ENCODE results near the gene SRMS. TPM values are rescaled to one million over a fixed set of nuclear protein-coding genes. Genes with fewer than 3 reads are reported as not detected.

SRMS gene
- total and polyA plus RNA-seq, 7 donors: 0.19 to 2.4 TPM; not detected in 5

DNA sequence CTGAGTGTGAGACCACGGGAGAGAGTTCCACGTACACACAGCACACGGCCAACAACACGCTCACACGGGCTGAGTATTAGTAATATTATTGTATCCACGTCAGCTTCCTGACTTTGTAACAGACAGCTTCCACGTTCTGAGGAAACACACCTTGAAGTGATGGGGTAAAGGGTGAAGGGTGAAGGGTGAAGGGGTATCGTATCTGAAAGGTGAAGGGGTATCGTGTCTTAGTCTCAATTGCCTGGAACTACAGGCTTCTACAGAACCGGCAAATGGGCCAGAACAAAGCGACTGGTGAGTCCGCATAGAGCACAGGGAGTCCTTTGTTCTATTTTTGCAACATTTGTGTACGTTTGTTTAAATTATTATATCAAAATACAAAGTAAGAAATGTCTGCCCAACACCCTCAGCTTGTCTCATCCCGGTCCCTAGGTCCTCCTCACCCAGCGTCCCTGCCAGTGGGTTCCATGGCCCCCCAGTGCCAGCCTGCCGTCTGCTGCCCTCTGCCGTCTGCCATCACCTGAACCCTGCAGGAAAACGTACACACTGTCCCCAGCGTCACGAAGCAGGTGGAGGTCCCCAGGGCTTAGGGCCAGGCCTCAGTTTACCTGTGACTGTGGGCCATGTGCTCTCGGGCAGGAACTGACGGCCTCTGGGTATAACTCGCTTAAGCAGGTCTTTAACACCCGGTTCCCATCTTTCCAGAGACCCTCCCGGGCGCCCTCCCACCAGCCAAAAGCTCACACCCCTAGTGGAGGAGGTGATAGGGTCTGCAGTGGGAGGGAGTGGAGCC lies 30.9 kb upstream of the SRMS start:
- no peaks in the 10 kb centered on the region for H3K27me3 ChIP-seq
- DNase-seq: no peak
- no peak overlapping the region for H3K27ac ChIP-seq
- TF ChIP-seq EP300 (IDR thresholded peaks at IDR 0.05): no peak
- no peak for TF ChIP-seq POLR2A (IDR thresholded peaks at IDR 0.05)
- TF ChIP-seq, protein P1, sequence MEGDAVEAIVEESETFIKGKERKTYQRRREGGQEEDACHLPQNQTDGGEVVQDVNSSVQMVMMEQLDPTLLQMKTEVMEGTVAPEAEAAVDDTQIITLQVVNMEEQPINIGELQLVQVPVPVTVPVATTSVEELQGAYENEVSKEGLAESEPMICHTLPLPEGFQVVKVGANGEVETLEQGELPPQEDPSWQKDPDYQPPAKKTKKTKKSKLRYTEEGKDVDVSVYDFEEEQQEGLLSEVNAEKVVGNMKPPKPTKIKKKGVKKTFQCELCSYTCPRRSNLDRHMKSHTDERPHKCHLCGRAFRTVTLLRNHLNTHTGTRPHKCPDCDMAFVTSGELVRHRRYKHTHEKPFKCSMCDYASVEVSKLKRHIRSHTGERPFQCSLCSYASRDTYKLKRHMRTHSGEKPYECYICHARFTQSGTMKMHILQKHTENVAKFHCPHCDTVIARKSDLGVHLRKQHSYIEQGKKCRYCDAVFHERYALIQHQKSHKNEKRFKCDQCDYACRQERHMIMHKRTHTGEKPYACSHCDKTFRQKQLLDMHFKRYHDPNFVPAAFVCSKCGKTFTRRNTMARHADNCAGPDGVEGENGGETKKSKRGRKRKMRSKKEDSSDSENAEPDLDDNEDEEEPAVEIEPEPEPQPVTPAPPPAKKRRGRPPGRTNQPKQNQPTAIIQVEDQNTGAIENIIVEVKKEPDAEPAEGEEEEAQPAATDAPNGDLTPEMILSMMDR (IDR thresholded peaks at IDR 0.05): no peak
- no peak for TF ChIP-seq POLR2AphosphoS5 (IDR thresholded peaks at IDR 0.05)
- H3K4me3 ChIP-seq: no peak overlapping the region
- intact Hi-C loops (cut with DNase I): no loop called here
- peaks cover 0 to 21% (median 15%) of the 10 kb centered on the region in 4 donors for H3K4me1 ChIP-seq
- 64 to 84% methylated on average over 26 of the region's 26 CpGs for WGBS, 2 donors
- H3K9me3 ChIP-seq: no peaks in the 10 kb centered on the region
- no peaks in the 10 kb centered on the region for H3K36me3 ChIP-seq

DNA sequence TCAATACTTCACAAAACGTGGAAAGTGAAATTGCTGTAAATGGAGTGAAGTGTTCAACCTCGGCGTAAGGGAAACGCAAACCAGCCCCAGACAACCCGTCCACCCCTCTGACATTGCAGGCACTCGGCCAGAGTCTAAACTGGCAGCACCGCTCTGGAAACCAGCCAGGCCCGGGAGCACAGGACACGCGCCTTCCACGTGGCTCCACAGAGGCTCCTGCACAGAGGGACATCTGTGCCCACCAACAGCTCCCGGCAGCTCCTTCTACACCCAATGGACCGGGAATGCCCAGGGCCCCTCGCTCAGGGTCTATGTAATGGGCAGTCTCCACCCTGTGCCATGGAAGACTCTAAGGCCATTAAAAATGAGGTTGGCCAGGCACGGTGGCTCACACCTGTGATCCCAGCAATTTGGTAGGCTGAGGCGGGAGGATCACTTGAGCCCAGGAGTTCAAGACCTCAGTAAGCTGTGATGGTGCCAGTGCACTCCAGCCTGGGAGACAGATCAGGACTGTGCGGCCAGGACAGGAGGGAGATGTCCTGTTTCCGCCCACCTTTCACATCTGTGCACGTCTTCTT lies 29.9 kb upstream of the SRMS start:
- H3K36me3 ChIP-seq: peaks cover 0 to 5% (median 0%) of the 10 kb centered on the region in 4 donors
- WGBS, 2 donors: 49 to 85% methylated on average over 19 of the region's 19 CpGs
- no peak overlapping the region for H3K27ac ChIP-seq
- intact Hi-C loops (cut with DNase I): no loop called here
- H3K4me3 ChIP-seq: no peak overlapping the region
- H3K27me3 ChIP-seq: no peaks in the 10 kb centered on the region
- H3K4me1 ChIP-seq: peaks cover 0 to 29% (median 24%) of the 10 kb centered on the region in 4 donors
- TF ChIP-seq EP300 (IDR thresholded peaks at IDR 0.05) (no peak), POLR2AphosphoS5 (IDR thresholded peaks at IDR 0.05) (no peak), POLR2A (IDR thresholded peaks at IDR 0.05) (no peak)
- TF ChIP-seq, protein P1 (IDR thresholded peaks at IDR 0.05): no peak
- no peaks in the 10 kb centered on the region for H3K9me3 ChIP-seq
- peak; percentile 87 for DNase-seq

DNA sequence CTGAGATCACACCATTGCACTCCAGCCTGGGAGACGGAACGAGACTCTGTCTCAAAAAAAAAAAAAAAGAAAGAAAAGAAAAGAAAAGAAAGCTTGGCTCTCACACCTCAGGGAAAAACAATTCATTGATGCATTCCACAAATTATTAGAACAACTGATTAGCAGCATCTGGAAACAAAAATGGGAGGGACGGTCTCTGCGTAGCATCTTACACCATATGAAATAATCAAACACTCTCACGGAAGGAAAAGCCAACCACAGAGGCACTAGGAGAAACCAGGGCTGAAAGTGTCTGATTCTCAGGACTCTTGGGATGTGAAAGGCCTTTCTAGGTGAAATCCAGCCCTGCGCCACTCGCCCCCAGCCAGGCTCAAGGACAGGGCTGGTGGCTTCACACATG lies 28.8 kb upstream of the SRMS start:
- intact Hi-C loops (cut with DNase I): no loop called here
- TF ChIP-seq POLR2A (IDR thresholded peaks at IDR 0.05): no peak
- TF ChIP-seq EP300 (IDR thresholded peaks at IDR 0.05): no peak
- TF ChIP-seq, protein P1 (IDR thresholded peaks at IDR 0.05): no peak
- TF ChIP-seq POLR2AphosphoS5 (IDR thresholded peaks at IDR 0.05): no peak
- no peak overlapping the region for H3K27ac ChIP-seq
- H3K27me3 ChIP-seq: no peaks in the 10 kb centered on the region
- H3K9me3 ChIP-seq: no peaks in the 10 kb centered on the region
- H3K4me3 ChIP-seq: no peak overlapping the region
- peaks cover 0 to 10% (median 0%) of the 10 kb centered on the region in 4 donors for H3K36me3 ChIP-seq
- DNase-seq: no peak
- H3K4me1 ChIP-seq: peaks cover 0 to 29% (median 27%) of the 10 kb centered on the region in 4 donors
- 76 to 88% methylated on average over 7 of the region's 7 CpGs for WGBS, 2 donors

DNA sequence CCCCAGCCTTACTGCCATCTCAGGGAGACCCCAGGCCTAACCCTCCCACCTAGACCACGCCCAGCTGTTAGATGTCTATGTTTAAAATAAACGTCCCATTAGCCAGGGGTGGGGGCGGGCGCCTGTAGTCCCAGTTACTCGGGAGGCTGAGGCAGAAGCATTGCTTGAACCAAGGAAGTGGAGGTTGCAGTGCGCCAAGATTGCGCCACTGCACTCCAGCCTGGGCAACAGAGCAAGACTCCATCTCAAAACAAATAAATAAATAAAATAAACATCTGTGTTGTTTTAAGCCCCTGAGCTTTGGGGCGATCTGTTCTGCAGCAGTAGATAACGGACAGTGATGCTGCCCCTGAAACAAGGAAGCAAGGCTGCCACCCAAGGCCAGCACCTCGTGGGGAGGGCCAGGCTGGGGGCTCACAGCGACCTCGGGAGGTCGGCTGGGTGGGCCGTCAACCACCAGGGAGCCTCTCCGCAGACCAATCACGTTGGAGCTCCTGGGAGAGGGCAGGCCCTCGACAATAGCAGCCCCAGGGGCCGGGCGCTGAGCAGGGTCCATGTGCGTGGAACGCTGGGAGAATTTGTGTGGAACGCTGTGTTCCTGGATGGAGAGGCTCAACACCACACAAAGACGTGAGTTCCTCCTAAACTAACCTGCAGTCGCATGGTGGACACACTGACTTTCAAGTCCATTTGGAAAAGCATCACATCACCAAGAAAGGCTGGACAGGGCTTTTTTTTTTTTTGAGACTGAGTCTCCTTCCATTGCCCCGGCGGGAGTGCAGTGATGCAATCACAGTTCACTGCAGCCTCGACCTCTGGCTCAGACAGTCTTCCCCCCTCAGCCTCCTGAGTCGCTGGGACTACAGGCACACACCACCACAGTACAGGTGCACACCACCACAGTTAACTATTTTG lies 27.5 kb upstream of the SRMS start:
- DNase-seq: no peak
- Histone ChIP-seq H3K4me3 (peak overlapping the region in 3 of 4 donors; percentile 89 to 97 (median 94)), H3K27ac (peak overlapping the region in 3 of 4 donors; percentile 80 to 87 (median 82))

More for the DNA sequence above, 27.5 kb upstream of the SRMS start:
- 61 to 73% methylated on average over 28 of the region's 28 CpGs for WGBS, 2 donors
- H3K27me3 ChIP-seq: no peaks in the 10 kb centered on the region
- intact Hi-C loops (cut with DNase I): loop anchor here (2.0 to 5.0 kb wide), 2 partner anchors 52 to 77 kb away; partner anchors contain the start of genes GMEB2 and STMN3
- no peak for TF ChIP-seq EP300 (IDR thresholded peaks at IDR 0.05)
- no peak for TF ChIP-seq POLR2AphosphoS5 (IDR thresholded peaks at IDR 0.05)
- TF ChIP-seq, protein P1 (IDR thresholded peaks at IDR 0.05): no peak
- TF ChIP-seq POLR2A (IDR thresholded peaks at IDR 0.05): no peak
- H3K9me3 ChIP-seq: no peaks in the 10 kb centered on the region
- H3K4me1 ChIP-seq: peaks cover 0 to 29% (median 27%) of the 10 kb centered on the region in 4 donors
- H3K36me3 ChIP-seq: peaks cover 0 to 10% (median 0%) of the 10 kb centered on the region in 4 donors
